ENCODE results near the gene ALDH5A1. TPM values are rescaled to one million over a fixed set of nuclear protein-coding genes. Genes with fewer than 3 reads are reported as not detected.

Gene ALDH5A1
- total and polyA plus RNA-seq, 10 of the 15 experiments (the other 5 are each of a cell fraction or from before 2014, with no cell fraction given) = 2.6 to 13.8 (median 9.3) TPM

GRCh38 chr6:24494821-24495795 lies at the start of gene ALDH5A1 (continued):
- TF ChIP-seq ZBTB11 (CRISPR knock-in tag; IDR thresholded peaks at IDR 0.05) = no peak
- peak; percentile 30 to 57 (median 34); a peak in 5 of 6 replicates for TF ChIP-seq CTCF (IDR thresholded peaks at IDR 0.05 in 2 of 3, conservative IDR thresholded peaks at IDR 0.05 in 1 of 3; ENCODE audit: control insufficient read depth in 2 of 3, extremely low read depth in 1 of 3, insufficient read depth in 1 of 3, low read depth in 3 of 3, low read length in 3 of 3)
- no peak for TF ChIP-seq PRDM15 (CRISPR knock-in tag; IDR thresholded peaks at IDR 0.05)
- no peak for TF ChIP-seq HDGF (IDR thresholded peaks at IDR 0.05)
- peak; percentile 31; the same call in 1 of the 2 replicates for TF ChIP-seq EED (IDR thresholded peaks at IDR 0.05; ENCODE audit: low read depth)
- TF ChIP-seq ESRRA (IDR thresholded peaks at IDR 0.05; ENCODE audit: low read length) = no peak
- peak; percentile 46; the same call in 1 of the 2 replicates for TF ChIP-seq ZSCAN29 (IDR thresholded peaks at IDR 0.05)
- TF ChIP-seq ETV6 (conservative IDR thresholded peaks at IDR 0.05 in 1 of 2, IDR thresholded peaks at IDR 0.05 in 1 of 2; ENCODE audit: borderline replicate concordance in 1 of 2, low read depth in 1 of 2) = no peak
- 0 out of 2 replicates have a peak, but pooled peaks have one; percentile 23 for TF ChIP-seq MLLT1 (IDR thresholded peaks at IDR 0.05)
- TF ChIP-seq KDM1A (IDR thresholded peaks at IDR 0.05; ENCODE audit: borderline replicate concordance) = no peak
- TF ChIP-seq NKRF (conservative IDR thresholded peaks at IDR 0.05) = peak; percentile 74; the same call in 1 of the 2 replicates
- no peak for TF ChIP-seq CBX3 (IDR thresholded peaks at IDR 0.05; ENCODE audit: borderline replicate concordance, low read depth)
- peak; percentile 66 for TF ChIP-seq RAD21 (IDR thresholded peaks at IDR 0.05; ENCODE audit: insufficient read depth, low read depth, low read length)
- TF ChIP-seq PAX5 (IDR thresholded peaks at IDR 0.05; ENCODE audit: borderline replicate concordance, low read depth, low read length) = 0 out of 2 replicates have a peak, but pooled peaks have one; percentile 4
